Left kidney (tissue), 8 donors: ENCODE data around the gene NDEL1. TPM values are rescaled to one million over a fixed set of nuclear protein-coding genes. Genes with fewer than 3 reads are reported as not detected.
"Not testable (repeated sequence)": the region's sequence is repeated elsewhere in the genome, so short reads cannot be mapped to it uniquely, and the experiment has no call there.

Experiments
- DNase-seq: peaks from one replicate; pipeline ENCODE4 v3.0.0-alpha.2; 2013
- long read RNA-seq, 8 donors: transcript quantifications; one replicate each; lab custom pipeline, GENCODE V29; 2026
- polyA plus RNA-seq: library from polyadenylated mRNA; unstranded; fragments of 120-200 nt; gene quantifications from one replicate; pipeline ENCODE4 v1.2.1, GENCODE V29; 2013; ENCODE audit not compliant: insufficient read length

Gene NDEL1, protein sequence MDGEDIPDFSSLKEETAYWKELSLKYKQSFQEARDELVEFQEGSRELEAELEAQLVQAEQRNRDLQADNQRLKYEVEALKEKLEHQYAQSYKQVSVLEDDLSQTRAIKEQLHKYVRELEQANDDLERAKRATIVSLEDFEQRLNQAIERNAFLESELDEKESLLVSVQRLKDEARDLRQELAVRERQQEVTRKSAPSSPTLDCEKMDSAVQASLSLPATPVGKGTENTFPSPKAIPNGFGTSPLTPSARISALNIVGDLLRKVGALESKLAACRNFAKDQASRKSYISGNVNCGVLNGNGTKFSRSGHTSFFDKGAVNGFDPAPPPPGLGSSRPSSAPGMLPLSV
- 57.3 TPM for polyA plus RNA-seq
- long read RNA-seq, donor 1, transcript NDEL1-204 (1 exons, 3,927 nt): major isoform, 17 of 22 reads
- long read RNA-seq, donor 1, partial matches to known transcripts: 0 of 22 reads
- long read RNA-seq, donor 1, other reads (novel, unspliced or antisense): 0 of 22 reads
- long read RNA-seq, donor 2, transcript NDEL1-204 (1 exons, 3,927 nt): major isoform, 15 of 325 reads
- long read RNA-seq, donor 2, partial matches to known transcripts: 304 of 325 reads
- long read RNA-seq, donor 2, other reads (novel, unspliced or antisense): 0 of 325 reads
- long read RNA-seq, donor 3, transcript NDEL1-204 (1 exons, 3,927 nt): major isoform, 6 of 180 reads
- long read RNA-seq, donor 3, partial matches to known transcripts: 162 of 180 reads
- long read RNA-seq, donor 3, other reads (novel, unspliced or antisense): 7 of 180 reads
- long read RNA-seq, donor 4, transcript NDEL1-204 (1 exons, 3,927 nt): major isoform, 5 of 6 reads
- long read RNA-seq, donor 4, partial matches to known transcripts: 0 of 6 reads
- long read RNA-seq, donor 4, other reads (novel, unspliced or antisense): 0 of 6 reads
- long read RNA-seq, donor 5, transcript NDEL1-204 (1 exons, 3,927 nt): major isoform, 12 of 25 reads
- long read RNA-seq, donor 5, transcript NDEL1-201 (9 exons, 2,372 nt): minor isoform, 6 of 25 reads
- long read RNA-seq, donor 5, partial matches to known transcripts: 0 of 25 reads
- long read RNA-seq, donor 5, other reads (novel, unspliced or antisense): 0 of 25 reads
- long read RNA-seq, donor 6, transcript NDEL1-204 (1 exons, 3,927 nt): major isoform, 16 of 199 reads
- long read RNA-seq, donor 6, partial matches to known transcripts: 175 of 199 reads
- long read RNA-seq, donor 6, other reads (novel, unspliced or antisense): 0 of 199 reads
- long read RNA-seq, donor 7, transcript NDEL1-204 (1 exons, 3,927 nt): major isoform, 9 of 254 reads
- long read RNA-seq, donor 7, transcript NDEL1-209 (3 exons, 552 nt): minor isoform, 8 of 254 reads
- long read RNA-seq, donor 7, partial matches to known transcripts: 232 of 254 reads
- long read RNA-seq, donor 7, other reads (novel, unspliced or antisense): 0 of 254 reads
- long read RNA-seq, donor 8, transcript NDEL1-204 (1 exons, 3,927 nt): major isoform, 5 of 53 reads
- long read RNA-seq, donor 8, partial matches to known transcripts: 45 of 53 reads
- long read RNA-seq, donor 8, other reads (novel, unspliced or antisense): 0 of 53 reads

- peak; percentile 97 for DNase-seq
Observed at GRCh38 chr17:8435245-8436168, at the start of gene NDEL1. Gene NDEL1 (plus strand): TSS chr17:8435884. CDS start chr17:8444272, 8,388 bp downstream.

DNA sequence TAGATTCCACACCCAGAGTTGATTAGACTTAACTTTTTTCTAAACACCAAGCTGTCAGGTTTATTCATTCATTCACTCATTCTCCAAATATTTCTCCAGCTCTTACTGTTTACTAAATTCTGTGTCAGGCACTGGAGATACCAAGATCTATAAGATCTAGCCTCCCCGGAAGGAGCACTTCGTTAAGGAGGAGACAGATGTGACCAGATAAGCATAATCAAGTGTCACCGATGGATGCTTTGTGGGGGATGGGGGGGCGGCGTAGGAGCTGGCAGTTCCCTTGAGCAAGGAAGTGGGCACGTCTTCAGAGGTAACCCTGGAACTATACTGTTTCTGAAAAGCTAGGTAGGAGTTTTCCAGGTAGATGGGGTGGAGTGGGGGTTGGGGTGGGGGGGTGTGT, 48.8 kb upstream of the NDEL1 start:
- no peak for DNase-seq

DNA sequence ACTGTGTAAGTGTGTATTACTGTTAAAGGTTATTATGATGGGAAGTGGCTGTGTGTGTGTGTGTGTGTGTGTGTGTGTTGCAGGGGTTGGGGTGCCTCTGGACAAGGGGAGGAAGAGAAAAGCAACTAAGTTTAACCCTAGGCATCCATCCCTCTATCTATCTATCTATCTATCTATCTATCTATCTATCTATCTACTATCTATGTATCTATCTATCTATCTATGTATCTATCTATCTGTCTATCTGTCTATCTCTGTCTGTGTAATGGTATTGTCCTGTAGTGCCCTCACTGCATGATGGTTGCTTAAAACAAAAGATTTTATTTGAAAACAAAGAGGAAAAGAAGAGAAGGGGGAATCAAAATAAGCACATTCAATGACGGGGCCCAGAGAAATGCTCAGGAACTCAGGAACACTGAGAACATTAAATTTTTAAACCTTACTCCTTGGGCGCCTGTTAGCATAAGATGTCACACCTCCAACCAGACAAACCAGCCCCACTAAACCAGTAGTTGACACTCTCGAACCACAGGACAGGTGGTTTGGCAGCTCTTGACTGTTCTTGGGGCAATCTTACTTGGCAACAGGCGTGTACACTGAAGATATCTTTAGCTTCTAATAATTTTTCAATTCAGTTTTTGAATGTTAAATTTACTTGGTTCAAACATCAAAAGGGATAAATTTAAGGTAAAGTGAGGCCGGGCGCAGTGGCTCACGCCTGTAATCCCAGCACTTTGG, 47.6 kb upstream of the NDEL1 start:
- no peak for DNase-seq

DNA sequence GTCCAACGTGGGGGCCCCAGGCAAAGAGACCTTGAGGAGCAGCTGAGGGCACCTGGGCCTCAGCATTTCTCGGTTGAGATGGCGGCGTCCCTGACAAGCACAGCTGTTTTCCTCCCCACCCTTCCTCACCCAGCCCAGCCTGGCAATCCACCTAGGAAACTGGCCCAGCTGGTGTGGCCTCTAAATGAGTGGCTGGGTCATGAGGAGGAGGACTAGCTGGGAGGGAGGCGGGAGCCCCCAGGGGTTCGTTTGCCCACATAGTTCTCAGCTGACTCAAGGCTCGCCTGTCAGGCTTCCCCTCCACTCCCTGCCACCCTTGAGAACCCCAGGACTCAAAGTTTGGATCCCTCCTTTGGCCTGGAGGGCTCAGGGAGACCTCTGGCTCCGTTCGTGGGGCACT, 44.0 kb upstream of the NDEL1 start:
- DNase-seq: no peak

GRCh38 chr17:8392274-8392673, 43.4 kb upstream of the NDEL1 start:
- no peak for DNase-seq

DNA sequence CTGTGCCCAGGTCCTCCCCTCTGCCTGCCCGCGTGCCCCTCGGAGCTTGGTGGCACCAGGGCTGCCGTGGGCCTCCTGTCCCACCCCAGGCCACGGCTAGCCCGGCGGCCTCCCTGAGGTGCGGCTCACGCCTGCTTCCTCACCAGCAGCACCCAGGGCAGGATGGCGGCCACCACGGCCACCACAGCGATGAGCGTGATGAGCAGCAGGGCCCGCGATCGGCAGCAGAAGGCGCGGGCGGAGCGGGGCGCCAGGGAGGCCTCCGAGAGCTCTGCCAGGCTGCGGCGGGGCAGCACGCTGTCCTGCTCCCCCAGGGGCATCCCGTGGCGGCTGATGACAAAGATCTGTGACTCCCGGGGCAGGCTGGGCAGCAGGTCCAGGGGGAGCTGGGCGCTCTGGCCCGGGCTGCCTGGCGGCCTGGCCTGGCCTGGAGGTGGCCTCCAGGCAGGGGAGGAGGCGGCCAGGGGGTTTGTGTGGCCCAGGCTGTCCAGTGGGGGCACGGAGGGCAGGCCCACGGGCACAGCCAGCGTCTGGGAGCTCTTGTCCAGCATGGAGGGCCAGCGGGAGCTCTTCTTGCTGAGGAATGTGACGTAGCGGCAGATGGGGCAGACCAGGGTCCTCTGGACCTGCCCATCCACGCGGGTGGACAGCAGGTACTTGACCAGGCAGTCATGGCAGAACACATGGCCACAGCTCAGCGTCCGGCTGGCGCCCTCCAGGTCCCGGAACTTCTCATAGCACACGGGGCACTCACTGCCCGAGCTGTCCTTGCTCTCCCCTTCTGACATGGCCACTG, 42.8 kb upstream of the NDEL1 start:
- no peak for DNase-seq

- DNase-seq: no peak
Observed at GRCh38 chr17:8393470-8394231, 42.0 kb upstream of the NDEL1 start.

DNA sequence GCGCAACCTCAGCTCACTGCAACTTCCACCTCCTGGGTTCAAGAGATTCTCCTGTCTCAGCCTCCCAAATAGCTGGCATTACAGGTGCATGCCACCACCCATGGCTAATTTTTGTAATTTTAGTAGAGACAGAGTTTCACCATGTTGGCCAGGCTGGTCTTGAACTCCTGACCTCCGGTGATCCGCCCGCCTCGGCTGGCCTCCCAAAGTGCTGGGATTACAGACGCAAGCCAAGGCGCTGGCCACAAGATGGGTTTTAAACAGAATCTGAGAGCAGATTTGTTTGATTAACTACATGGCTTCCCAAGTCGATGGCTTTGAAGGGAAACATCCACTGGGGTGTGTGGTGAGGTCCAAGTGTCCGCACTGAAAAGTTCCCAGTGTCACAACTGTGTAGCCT, 41.2 kb upstream of the NDEL1 start:
- DNase-seq: not testable (repeated sequence)

DNA sequence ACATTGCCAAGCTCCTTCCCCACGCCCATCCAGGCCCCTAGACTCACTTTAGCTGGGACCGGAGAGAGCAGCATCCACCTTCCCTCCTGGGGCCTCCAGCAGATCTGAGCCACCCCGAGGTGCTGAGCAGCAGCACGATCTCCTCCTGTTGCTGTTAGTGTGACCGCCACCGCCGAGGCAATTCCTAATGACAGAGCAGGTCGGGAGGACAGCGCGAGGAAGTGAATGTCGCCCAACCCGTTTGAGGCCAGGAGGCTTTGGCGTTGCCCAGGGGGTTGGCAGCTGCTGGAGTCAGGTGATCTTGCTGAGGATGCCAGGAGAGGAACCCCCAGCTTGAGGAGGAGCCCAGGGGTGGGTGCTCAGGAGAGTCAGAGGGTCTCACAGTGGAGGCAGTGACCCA, 38.0 kb upstream of the NDEL1 start, which contains the start of gene RNF222:
RNF222 (minus strand) TSS at position 192 of the 400 bp plus-strand sequence. CDS start 4,366 bp downstream, outside the sequence.
- DNase-seq: no peak

GRCh38 chr17:8398980-8399379, 36.7 kb upstream of the NDEL1 start:
- no peak for DNase-seq

DNA sequence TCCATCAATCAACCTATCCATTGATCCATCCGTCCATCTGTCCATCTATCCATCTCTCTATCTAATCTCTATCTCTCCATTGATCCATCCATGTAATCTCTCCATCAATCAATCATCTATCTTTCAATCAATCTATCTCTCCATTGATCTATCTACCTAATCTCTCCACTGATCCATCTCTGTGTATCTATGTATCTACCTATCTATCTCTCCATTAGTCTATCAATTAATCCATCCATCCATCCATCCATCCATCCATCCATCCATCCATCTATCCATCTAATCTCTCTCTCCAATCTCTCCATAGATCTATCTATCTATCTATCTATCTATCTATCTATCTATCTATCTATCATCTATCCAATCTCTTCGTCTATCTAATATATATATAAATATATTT, 34.6 kb upstream of the NDEL1 start:
- DNase-seq: no peak

- DNase-seq: no peak
Observed at GRCh38 chr17:8402921-8403536, 32.7 kb upstream of the NDEL1 start.

DNA sequence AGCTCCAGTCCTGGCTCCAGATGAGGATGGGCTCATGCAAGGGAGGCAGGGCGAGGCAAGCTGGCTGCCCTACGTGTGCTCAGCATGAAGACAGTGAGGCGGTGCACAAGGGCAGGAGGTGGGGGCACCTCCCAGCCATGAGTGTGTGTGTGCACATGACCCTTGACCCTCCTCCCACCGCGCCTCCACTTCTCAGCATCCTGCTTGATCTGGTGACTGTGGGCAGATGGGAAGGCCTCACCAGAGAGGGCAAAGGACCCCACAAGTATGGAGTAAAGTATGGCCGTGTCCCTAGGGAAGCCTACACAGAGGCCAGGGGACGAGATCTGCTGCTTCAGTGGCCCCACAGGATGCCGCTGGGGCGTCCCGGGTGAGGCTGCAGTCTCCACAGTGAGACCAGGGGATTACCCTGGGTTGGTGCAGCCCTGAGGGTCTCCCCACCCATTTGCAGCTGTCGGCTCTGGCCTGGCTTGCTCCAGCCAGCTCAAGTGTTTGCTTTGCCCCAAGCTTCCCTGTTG, 30.1 kb upstream of the NDEL1 start:
- no peak for DNase-seq

DNA sequence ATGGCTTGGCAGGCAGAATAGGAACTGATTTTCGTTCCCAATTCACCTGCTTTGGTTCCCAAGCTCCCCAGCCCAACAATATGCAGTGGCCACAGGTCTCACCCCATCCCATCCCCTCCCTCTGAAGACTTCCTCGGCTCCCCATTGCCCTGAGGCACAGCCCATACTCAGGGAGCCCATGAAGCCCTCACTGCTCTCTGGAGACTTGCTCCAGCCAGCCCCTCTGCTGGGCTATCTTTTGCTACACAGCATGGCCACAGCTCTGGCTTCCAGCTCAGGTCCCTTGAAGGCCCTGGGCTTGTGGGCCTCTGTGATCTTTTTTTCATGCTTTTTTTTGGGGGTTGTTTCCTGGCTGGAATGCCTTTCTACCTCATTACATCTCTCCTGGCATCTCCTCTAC, 29.5 kb upstream of the NDEL1 start:
- no peak for DNase-seq

- no peak for DNase-seq
Observed at GRCh38 chr17:8408371-8408770, 27.3 kb upstream of the NDEL1 start.

DNA sequence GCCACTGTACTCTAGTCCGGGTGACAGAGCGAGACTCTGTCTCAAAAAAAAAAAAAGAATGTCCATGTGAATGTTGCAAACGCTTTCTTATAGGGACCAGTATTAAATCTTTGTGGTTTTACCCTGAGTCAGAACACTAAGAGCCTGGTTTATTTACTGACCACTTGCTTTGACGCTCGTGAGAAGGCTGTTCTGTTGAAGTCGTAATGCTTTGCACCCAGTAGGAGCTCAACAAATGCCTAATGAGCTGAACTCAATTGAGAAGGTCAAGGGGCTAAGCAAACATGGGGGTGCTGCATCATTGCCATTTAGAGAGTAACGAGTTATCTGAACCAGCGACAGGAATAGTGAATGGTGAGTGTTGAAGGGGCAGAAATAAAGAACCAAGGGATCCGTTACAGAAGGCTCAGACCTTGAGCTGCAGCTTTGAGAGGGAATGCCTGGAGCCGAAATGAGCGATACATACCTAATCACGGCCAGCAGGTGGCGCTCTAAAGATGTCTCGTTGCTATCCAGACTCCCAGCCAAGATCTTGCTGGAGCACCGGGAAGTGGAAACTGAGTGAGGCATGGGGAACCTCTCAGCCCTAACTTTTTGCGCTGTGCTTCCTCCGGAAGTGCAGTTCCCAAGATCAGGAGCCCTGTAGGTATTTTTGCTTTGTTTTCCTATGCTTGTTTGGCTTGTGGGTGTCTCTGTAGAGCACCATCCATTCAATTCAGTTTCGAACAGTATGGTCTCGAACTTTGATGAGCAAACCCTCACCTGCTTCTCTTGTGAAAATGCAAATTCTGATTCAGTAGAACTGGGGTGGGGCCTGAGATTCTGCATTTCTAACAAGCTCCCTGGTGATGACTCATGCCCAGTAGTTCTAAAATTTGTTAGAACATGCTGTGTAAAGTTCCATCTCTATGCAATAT, 25.5 kb upstream of the NDEL1 start:
- DNase-seq: peak; percentile 90
